T-helper 9 cell (primary cell): ENCODE results near the gene P2RY6.

Experiments used
- DNase-seq: peaks from one replicate; pipeline ENCODE4 v3.0.0-alpha.2; 2020

Gene P2RY6

DNA sequence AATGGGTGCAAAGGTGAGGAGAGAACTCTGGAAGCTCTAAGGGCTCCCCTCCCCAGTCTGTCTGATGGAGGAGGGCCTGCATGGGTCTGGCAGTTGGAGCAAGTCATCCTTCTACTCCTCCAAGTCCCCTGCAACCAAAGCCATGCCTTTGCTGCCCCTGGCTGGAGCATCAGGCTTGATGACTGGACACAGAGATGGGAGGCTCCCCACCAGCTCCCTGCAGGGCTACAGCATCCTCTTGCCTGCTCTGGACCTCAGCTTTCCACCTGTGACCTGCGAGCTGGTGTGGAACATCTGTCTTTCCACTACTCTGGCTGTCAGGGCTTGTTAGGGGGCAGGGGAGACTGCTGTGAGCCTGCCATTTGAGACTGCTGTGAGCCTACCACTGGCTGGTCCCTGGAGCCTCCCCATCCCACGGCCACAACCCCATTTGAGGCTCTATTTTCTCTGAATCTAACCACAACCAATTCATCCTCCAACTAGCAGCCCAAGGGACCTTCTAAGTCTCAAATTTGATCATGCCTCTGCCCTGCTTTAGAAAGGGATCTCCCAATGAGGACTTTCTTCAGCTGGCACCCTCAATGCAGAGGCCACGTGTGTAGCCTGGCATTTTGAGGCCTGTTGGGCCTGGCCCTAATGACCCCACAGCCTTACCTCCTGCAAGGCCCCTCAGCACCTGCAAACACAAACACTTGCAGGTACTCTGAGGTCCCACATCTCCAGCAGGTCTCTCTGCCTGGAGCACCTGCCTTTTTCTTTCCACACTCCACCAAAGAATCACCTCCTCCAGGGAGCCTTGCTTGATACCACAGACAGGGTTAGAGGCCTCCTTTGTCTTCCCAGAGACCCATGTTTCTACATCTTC lies 9.9 kb downstream of the P2RY6 start:
- no peak for DNase-seq

DNA sequence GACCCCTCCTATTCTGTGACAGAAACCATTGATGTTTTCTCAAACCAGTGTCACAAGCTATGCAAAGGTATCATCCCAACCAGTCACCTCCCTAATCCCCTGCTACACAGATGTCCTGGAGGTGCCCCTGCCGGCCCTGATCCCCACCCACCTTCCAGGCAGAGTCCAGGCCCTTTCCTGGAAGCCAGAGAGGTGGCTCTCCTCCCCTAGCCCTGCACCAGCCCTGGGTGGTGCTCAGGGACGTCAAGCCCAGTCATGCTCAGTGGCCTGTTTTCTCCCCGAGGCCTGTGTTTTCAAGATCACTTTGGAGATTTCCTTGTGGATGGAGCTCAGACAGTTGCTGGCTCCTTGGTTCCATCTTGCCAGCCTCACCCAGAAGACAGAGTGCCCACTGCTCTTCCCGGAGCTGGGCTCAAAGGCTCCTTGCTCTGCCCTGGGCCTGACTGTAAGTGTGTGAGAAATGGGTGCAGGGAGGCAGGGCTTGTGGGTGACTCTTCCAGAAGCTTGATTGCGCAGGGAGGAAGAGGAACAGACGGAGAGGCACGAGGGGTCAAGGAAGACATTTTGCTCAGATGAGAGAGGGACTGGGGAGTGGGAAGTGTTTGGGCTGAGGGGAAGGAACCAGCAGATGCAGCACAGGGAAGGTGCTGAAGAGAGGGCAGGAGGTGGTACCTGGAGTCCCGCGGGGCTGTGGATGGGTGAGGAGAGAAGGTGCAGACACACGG lies 11.3 kb downstream of the P2RY6 start:
- DNase-seq, result no peak

DNA sequence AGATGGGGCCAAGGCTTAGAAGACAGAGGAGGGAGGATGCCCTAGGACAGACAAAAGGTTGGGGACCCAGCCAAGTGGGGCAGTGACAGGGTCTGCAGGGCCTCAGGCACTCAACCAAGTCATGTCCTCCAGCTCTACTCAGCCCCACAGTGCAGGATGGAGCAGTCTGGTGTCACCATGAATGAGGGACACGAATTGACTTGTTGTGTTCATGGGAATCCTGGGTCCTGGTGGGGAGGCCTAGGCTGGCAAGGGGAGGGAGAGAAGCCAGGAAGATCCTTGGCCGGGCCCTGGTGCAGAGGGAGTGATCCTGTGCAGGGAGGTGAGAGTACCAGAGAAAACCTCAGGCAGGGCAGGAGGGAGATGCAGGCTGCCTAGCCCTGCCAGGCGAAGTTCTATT lies 12.0 kb downstream of the P2RY6 start:
- DNase-seq, result no peak

DNA sequence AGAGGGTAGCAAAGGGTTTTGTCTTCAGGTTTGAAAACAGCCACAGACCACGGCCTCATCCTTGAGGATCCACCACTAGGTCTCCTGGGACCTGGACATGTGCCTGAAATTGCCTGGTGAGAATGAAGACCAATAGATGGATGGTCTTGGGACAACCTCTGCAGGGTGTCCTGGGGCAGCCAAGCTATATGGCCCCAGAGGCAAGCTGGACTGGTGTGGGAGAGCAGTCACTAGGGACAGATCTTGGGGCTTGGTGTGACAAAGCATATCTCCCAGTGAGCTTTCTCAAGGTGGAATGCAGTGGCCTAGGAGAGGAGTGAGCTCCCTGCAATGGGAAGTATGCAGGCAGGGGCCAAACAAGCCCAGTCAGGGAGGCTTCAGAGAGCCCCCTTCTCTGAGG lies 13.6 kb downstream of the P2RY6 start:
- no peak for DNase-seq

DNA sequence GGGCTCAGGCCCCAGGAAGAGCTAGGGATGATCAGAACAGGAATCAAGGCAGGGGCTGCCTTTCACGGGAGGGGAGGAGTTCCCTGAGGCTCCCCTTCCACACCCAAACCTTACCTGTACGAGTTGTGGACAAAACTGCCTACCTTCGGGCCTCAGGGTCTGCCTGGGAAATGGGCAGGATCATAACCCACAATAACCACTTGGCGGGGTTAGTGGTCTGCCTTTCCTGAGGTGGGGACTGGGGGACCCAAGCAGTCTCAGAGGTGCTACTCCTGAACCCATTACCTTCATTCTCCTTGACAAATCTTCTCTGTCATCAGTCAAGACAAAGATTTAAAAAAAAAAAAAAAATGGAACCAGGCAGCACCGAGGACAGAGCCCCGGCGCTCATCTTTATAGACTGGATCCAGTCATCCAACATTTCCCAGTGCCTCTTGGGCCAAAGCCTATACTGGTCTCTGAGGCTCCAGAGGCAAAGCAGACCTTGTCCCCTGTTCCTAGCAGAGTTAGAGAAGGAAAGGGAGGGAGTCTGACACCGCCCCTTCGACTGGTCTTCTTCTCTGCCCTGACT lies 14.2 kb downstream of the P2RY6 start:
- no peak for DNase-seq

DNA sequence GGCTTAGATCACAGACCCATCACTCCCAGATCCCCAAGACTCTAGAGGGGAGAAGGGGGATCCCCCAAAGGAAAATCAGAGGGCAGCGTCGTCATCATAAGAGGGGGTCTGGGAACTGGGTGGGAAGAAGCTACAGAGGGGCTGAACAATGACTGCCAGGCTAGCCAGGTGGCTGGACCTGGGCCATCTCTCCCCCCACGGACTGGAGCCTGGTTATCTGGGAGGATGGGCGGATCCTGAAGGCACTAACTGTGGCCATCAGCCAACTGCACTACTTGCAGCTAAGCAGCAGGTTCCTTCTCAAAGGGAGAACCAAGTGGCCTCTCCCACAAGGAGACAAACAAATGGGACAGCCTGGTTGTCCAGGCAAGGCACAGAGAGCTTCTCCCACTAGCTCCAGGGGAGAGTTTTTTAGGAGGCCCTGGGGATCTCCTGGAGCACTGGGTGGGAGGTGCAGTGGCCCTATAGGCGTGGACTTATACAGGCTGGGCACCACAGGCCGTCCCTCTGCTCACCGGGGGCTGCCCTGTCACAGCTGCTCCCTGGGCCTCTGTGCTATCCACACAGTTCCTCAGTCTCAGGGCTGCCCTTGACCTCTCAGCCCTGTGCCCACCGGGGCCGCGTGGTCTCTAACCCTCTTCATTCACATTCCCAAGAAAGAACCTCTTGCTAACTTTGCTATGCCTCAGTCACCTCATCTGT lies 15.4 kb downstream of the P2RY6 start:
- DNase-seq, result no peak

DNA sequence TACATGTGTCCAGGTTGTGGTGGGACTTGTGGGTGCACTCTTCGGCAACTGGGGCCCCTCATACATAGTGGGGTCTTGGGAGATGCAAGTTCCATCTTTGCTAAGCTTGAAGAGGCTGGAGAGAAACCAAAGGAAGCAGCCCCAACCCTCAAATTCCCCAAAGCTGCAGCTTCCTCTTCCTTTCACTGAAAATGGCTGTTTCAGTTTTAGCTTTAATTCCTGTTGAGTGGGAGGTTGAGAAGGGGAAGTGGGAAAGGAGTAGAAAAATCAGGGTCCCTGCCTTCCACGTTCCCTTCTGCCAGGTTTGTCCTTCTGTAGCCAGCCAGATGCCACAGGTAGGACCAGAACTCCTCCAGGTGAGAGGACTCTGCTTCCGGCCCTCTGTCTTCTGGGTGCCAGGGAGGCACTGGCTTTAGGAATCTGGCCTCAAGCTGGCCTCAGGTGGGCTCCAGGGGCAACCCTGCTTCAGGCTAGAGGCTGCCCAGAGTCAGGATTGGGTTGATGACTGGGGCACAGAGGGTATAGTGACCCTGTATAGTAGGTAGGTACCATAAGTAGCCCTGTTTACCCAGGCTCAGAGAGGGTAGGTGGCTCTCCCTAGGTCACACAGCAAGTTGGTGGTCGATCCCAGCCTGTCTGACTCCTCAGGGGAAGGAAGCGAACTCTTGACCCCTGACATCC lies 16.2 kb downstream of the P2RY6 start:
- DNase-seq, result no peak

DNA sequence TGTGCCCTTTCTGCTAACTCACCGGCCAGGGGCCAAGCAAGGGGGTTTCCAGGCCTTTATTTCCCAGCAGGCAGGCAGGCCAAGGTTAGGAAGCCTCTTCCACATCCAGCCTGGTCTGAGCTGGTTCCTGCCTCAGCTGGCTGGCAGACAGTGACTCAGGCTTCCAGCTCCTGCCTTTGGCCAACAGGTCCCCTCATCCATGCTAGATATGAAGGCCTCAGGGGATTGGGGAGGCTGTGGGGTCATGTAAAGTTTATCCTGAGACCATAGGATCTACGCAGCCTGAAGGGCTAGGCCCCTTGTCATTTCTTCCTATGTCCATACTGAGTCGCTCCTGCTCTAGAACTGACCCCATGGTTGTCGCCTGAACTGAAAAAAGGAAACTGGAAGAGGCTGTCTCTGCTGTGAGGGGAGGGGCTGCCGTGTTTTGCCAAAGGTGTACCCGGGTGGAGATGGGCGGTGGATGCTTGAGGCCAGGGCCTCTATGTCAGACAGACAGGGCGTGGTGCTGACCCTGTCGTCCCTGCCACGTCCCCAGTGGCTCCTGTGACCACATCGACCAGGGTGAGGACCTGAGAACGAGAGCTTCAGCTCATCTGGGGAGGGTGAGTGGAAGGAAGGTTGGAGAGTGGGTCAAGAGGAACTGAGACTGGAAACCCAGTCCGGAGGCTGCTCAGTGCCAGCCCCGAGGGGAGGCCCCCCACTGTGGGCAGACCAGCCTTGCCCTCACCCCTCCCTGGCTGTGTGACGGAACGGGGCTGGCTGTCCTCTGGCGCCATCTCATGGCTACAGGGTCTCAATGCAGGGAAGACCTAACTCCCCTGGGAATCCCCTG lies 17.0 kb downstream of the P2RY6 start:
- DNase-seq, result peak; percentile 32

DNA sequence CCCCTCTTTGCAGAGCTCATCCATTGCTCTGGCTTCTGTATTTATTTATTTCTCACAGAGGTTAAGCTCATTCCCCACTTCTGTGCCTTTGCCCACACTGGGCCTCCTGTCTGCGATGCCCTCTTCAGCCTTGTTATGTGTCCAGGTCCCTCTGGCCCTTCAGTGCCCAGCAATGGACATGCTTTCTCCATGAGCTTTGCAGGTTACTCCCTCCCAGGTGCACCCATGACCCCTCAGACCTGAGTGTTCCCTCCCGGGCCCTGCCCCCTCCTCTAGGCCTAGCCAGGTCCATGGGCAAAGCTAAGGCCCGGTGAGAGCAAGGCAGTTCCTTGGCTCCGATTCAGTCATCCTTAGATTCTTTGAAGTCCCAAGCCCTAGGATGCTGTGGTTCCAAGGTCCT lies 18.4 kb downstream of the P2RY6 start:
- DNase-seq, result no peak

DNA sequence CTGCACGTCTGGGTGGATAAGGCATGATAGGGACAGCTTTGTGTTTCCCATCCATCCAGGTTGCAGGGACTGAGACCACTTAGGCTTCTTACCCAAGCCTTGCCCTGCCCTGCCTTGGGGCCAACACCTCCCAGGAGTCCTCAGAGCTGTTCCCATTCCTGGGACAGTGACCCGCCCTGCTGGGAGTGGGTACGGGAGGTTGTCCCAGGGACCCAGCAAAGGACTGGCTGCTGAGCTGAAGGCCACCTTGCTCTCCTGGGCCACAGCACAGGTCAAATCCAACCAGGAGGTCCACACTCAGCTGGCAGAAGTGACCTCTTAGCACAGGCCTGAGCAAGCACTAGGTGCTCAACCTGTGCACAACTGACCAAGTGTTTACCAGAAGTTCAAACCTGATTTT lies 19.1 kb downstream of the P2RY6 start:
- DNase-seq, result no peak

DNA sequence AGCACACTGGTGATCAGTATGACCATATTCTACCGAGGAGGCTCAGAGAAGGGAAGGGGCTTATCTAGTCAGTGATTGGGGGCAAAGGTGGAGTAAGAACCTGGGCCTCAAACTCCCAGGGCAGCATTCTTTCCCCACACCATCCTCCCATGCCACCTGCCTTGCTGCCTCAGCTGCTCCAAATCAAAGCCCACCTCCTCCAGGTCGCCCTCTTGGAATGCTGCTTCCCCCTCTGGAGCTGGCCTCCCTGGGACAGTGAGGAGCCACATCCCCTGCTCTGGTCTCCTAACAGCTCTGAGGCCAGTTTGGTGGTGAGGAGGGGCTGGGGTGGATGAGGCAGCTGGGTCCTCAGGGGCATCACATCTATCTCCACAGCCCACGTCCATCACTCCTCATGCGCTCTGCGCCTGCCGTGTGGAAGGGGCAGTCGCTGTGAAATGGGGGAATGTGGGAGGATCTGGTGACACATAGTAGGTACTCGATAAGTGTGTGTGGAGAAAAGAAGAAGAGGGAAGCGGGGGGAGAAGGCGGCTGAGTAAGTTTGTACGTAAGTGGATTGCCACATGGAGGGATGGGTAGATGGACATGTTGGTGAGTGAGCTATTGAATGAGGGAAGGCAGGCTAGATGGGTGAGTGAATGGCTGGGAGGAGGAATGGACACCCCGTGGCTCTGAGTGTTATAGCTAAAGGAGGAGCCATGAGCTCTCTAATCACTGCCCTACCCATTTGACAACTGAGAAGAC lies 19.8 kb downstream of the P2RY6 start:
- DNase-seq, result no peak

DNA sequence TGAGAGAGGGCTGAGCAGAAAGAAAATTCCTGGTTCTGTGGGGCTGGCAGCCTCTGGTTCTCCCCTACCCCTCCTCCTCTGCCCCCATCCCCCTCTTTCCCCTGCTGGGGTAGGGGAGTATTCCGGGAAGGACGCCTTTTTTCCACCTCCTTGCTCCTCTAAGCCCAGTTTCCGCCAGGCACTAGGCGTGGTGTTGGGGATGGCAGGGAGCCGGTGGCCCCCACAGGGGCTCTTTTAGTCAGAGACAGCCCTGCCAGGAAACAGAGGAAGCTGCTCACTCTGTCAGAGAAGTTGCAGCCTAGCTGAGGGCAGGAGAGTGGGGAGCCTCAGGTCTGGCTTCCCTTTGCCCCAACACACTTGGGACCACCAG lies 20.4 kb downstream of the P2RY6 start:
- DNase-seq, result no peak

DNA sequence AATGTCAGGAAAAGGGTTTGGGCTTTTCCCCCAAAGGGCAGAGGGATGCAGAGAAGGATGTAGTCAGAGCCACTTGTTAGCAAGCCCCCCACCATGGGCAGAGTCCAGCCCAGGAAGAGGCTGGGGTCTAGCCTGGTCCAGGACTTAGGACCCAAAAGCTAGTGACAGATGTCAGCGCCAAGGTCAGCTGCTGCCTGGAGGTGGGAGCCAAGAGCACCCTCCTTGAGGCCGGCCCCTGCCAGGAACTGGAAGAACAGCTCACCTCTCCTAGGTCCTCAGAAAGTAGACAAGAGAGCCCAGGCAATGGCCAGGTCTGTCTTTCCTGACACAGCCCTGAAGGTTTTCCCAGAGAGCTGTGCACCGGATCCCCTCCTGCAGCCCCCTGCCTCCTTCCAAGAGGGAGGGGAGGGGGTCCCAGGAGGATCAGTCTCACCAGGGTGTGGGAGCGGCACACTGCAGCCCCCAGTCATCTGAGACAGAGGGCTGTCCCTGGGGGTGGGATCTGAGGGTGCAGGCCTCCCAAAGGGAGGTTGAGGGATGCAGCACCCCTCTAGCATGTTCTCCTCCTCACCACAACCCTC lies 21.3 kb downstream of the P2RY6 start:
- DNase-seq, result no peak

DNA sequence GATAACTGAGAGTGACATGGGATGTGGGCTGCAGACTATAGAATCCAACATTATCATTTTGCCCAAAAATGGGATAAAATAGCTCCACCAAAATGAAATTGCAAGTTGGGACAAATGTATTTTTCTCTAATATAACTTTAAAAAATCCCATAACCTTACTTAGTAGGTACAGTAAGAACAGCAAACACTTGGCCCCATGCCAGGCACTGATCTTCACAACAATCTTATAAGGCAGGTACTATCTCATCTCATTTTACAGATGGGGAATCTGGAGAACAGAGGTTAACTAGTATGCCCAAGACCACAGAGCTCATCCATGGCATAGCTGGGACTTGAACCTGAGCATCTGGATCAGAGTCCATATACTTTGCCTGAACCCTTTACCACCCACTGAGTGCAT lies 22.5 kb downstream of the P2RY6 start:
- no peak for DNase-seq

DNA sequence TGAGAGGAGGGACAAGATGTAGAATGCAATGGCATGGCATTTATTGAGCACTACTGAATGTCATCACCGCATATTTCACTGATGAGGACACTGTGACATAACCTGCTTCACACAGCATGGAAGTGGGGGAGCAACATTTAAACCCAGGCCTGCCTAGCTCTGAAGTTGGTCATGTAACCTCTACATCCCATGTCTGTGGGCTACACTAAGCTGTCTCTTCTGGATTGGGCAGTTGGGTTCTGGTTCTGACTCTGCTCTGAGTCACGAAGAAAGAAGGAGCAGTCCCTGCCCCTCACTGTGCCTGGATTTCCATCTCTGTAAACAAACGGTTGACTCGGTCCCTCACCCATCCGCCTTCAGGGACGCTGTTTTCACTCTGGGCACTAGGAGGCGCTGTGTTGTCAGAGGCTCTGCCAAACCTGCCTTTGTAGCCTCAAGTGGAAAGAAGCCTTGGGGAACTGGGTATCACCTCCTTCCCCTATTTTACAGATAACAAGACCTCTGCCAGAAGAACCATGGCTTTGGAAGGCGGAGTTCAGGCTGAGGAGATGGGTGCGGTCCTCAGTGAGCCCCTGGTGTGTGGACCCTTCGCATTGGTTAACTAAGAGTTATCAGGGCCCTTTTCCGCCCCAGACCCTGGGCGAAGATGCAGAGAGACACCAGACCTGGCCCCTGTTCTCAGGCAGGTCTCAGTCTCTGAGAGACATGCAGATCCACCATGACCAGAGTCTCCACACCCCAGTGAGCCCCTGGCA lies 23.3 kb downstream of the P2RY6 start:
- DNase-seq, result peak; percentile 68

DNA sequence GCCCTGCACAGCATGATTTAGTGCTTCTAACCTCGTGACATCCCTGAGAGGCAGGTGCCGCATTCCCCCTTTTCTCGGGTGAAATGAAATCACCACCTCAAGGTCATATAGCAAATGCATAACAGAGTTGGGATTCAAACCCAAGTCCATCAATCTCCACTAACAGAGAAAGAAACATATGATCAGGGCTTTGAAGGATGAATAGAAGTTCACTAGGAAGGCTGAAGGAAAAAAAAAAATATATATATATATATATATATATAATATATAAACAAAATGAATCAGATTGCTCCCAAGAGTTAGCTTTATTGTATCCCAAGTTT lies 23.8 kb downstream of the P2RY6 start:
- no peak for DNase-seq

DNA sequence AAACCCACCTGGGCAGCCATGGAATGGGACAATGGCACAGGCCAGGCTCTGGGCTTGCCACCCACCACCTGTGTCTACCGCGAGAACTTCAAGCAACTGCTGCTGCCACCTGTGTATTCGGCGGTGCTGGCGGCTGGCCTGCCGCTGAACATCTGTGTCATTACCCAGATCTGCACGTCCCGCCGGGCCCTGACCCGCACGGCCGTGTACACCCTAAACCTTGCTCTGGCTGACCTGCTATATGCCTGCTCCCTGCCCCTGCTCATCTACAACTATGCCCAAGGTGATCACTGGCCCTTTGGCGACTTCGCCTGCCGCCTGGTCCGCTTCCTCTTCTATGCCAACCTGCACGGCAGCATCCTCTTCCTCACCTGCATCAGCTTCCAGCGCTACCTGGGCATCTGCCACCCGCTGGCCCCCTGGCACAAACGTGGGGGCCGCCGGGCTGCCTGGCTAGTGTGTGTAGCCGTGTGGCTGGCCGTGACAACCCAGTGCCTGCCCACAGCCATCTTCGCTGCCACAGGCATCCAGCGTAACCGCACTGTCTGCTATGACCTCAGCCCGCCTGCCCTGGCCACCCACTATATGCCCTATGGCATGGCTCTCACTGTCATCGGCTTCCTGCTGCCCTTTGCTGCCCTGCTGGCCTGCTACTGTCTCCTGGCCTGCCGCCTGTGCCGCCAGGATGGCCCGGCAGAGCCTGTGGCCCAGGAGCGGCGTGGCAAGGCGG lies 24.5 kb downstream of the P2RY6 start:
- DNase-seq, result no peak

DNA sequence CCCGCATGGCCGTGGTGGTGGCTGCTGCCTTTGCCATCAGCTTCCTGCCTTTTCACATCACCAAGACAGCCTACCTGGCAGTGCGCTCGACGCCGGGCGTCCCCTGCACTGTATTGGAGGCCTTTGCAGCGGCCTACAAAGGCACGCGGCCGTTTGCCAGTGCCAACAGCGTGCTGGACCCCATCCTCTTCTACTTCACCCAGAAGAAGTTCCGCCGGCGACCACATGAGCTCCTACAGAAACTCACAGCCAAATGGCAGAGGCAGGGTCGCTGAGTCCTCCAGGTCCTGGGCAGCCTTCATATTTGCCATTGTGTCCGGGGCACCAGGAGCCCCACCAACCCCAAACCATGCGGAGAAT lies 25.1 kb downstream of the P2RY6 start:
- DNase-seq, result no peak

DNA sequence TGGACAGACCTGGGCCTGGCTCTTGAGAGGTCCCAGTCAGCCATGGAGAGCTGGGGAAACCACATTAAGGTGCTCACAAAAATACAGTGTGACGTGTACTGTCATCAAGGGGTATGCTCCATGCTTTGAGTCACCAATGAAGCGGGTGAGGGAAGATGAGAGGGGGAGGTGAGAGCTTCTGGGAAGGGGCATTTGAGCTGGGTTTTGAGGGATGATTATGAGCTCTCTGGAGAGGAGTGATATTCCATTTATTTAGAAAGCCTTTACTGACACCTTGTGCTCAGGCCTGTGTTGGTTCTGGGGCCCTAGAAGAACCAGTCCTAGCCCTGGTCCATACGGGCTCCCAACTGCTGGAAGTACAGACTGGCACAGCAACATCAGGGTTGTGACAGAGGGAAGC lies 25.6 kb downstream of the P2RY6 start:
- DNase-seq, result no peak

DNA sequence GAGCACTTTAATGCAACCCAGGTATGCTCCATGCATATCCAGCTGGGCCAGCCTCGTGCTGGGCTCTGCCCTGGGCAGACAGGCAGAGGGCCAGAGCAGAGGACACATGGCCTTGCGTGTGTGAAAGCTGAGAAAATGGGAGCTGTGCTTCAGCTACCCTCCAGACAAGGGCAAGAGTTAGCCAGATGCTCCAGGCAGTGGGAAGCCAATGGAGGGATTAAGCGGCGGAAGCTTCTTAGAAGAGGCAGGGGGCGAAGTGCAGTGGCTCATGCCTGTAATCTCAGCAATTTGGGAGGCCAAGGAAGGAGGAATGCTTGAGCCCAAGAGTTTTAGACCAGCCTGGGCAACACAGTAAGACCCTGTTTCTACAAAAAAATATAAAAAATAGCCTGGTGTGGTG lies 26.1 kb downstream of the P2RY6 start:
- DNase-seq, result no peak
